22Rv1 (cell line): ENCODE data around the gene ZFHX3.

Experiments
- CTCF ChIP-seq: fragments of 450-650 bp; IDR thresholded peaks from 2 replicates; pipeline ENCODE4 v1.5.1; 2017; ENCODE audit warnings: mild to moderate bottlenecking
- ZFX ChIP-seq: fragments of 450-650 bp; IDR thresholded peaks from 2 replicates; pipeline ENCODE4 v1.6.1; 2017; ENCODE audit warnings: antibody characterized with exemption, borderline replicate concordance

GRCh38 chr16:72865835-72866234, 182.1 kb downstream of the ZFHX3 start:
- TF ChIP-seq CTCF = no peak
- no peak for TF ChIP-seq ZFX
